H1 (cell line): Measurements from ENCODE around the gene CGGBP1. TPM values are rescaled to one million over a fixed set of nuclear protein-coding genes. Genes with fewer than 3 reads are reported as not detected.

Source experiments
- CTCF ChIA-PET: fragments of 300-600 bp; sonication (Branson Sonifier 250); formaldehyde crosslinking; loops from one replicate; lab custom pipeline; 2021; ENCODE audit not compliant: partially characterized antibody; lab: Charles Lee
- POLR2A ChIA-PET: fragments of 300-600 bp; sonication (Branson Sonifier 250); formaldehyde crosslinking; loops from one replicate; lab custom pipeline; 2021; ENCODE audit warnings: inconsistent platforms; ENCODE audit not compliant: partially characterized antibody; lab: Charles Lee
- DNase-seq, 2 experiments: peaks; one replicate each; pipeline versions ENCODE4 v3.0.0 to v3.0.0-alpha.2; 2010 to 2022; ENCODE audit warnings: low spot score in 2 of 2, low read depth in 1 of 2, mixed read lengths in 1 of 2
- FAIRE-seq: peaks from 2 replicates; lab custom pipeline; 2011; peaks lifted over from hg19 to GRCh38; lab: Jason Lieb, UNC
- H2AFZ ChIP-seq: 2 replicates; pipeline ENCODE4 v1.8.1; 2012; ENCODE audit warnings: low read length, inconsistent platforms
- H2AK5ac ChIP-seq: 2 replicates; pipeline ENCODE4 v1.6.1; 2013; ENCODE audit warnings: low read depth, low read length
- H2BK120ac ChIP-seq: replicated peaks from 2 replicates; pipeline ENCODE3; 2013; ENCODE audit warnings: low read depth, low read length, inconsistent platforms
- H2BK12ac ChIP-seq: 2 replicates; pipeline ENCODE4 v1.6.1; 2013; ENCODE audit warnings: low read depth, low read length
- H2BK15ac ChIP-seq: 2 replicates; pipeline ENCODE4 v1.6.1; 2013; ENCODE audit warnings: low read length
- H2BK20ac ChIP-seq: 2 replicates; pipeline ENCODE4 v1.6.1; 2013; ENCODE audit warnings: low read length
- H2BK5ac ChIP-seq: 2 replicates; pipeline ENCODE4 v1.6.1; 2013; ENCODE audit warnings: low read depth, low read length
- H3K14ac ChIP-seq: 2 replicates; pipeline ENCODE4 v1.6.1; 2013; ENCODE audit warnings: inconsistent platforms; ENCODE audit not compliant: insufficient read length
- H3K18ac ChIP-seq: 2 replicates; pipeline ENCODE4 v1.6.1; 2013; ENCODE audit warnings: low read length; ENCODE audit errors: extremely low read depth
- H3K23ac ChIP-seq: 2 replicates; pipeline ENCODE4 v1.6.1; 2013; ENCODE audit warnings: inconsistent platforms; ENCODE audit not compliant: insufficient read length
- H3K23me2 ChIP-seq: 2 replicates; pipeline ENCODE4 v1.6.1; 2013; ENCODE audit warnings: low read depth, low read length
- H3K27ac ChIP-seq: 2 replicates; pipeline ENCODE4 v1.6.1; 2011; ENCODE audit warnings: low read depth, low read length, inconsistent platforms
- H3K27me3 ChIP-seq, 4 experiments: replicated peaks in 1 of 4; 1 replicate in 1 of 4; 2 replicates in 3 of 4; pipeline versions ENCODE4 v1.6.1 to v1.8.1; 2011 to 2013; ENCODE audit warnings: low read length in 3 of 4, mild to moderate bottlenecking in 3 of 4, inconsistent platforms in 2 of 4, mixed read lengths in 2 of 4, moderate library complexity in 1 of 4; ENCODE audit not compliant: control insufficient read depth in 3 of 4, insufficient read depth in 3 of 4; ENCODE audit errors: extremely low read depth in 1 of 4
- H3K36me3 ChIP-seq, 4 experiments: 2 replicates each; pipeline versions ENCODE4 v1.6.1 to v1.8.1; 2011 to 2013; ENCODE audit warnings: mild to moderate bottlenecking in 4 of 4, low read length in 3 of 4, moderate library complexity in 2 of 4, control low read depth in 1 of 4, inconsistent platforms in 1 of 4; ENCODE audit not compliant: insufficient read depth in 4 of 4, control insufficient read depth in 2 of 4
- H3K4ac ChIP-seq: replicated peaks from 2 replicates; pipeline ENCODE3; 2013; ENCODE audit warnings: low read length, low read depth, mixed read lengths, inconsistent platforms; ENCODE audit not compliant: insufficient read length
- H3K4me1 ChIP-seq, 4 experiments: replicated peaks in 1 of 4; 1 replicate in 1 of 4; 2 replicates in 3 of 4; pipeline versions ENCODE4 v1.6.1 to v1.8.1; 2011 to 2013; ENCODE audit warnings: low read length in 3 of 4, inconsistent platforms in 2 of 4, mixed read lengths in 1 of 4; ENCODE audit not compliant: insufficient read depth in 4 of 4, control insufficient read depth in 3 of 4
- H3K4me2 ChIP-seq, 2 experiments: 2 replicates each; pipeline versions ENCODE4 v1.6.1 to v1.8.1; 2011 to 2013; ENCODE audit warnings: low read depth in 2 of 2, low read length in 2 of 2, control low read depth in 1 of 2, inconsistent platforms in 1 of 2, mild to moderate bottlenecking in 1 of 2; ENCODE audit not compliant: insufficient read depth in 1 of 2
- H3K4me3 ChIP-seq, 4 experiments: fragments of 200-600, 300-600 bp in 1 of 4; sonication (generic), shearing (Covaris generic), sonication (Bioruptor Twin) in 1 of 4; 2 replicates each; pipeline versions ENCODE4 v1.5.1 to v1.8.1; 2011 to 2016; ENCODE audit warnings: low read length in 4 of 4, low read depth in 3 of 4, control low read depth in 2 of 4, inconsistent platforms in 2 of 4, mild to moderate bottlenecking in 2 of 4, mixed read lengths in 1 of 4, moderate library complexity in 1 of 4; ENCODE audit not compliant: insufficient read depth in 2 of 4; ENCODE audit errors: extremely low read depth in 1 of 4
- H3K56ac ChIP-seq: replicated peaks from 2 replicates; pipeline ENCODE3; 2013; ENCODE audit warnings: low read depth, mild to moderate bottlenecking, mixed read lengths, low read length, inconsistent platforms; ENCODE audit not compliant: insufficient read length
- H3K79me1 ChIP-seq: 2 replicates; pipeline ENCODE4 v1.6.1; 2013; ENCODE audit warnings: low read depth, low read length, control low read depth
- H3K79me2 ChIP-seq, 2 experiments: 2 replicates each; pipeline versions ENCODE4 v1.6.1 to v1.8.1; 2012 to 2013; ENCODE audit warnings: low read length in 2 of 2, mild to moderate bottlenecking in 2 of 2, inconsistent platforms in 1 of 2; ENCODE audit not compliant: insufficient read depth in 2 of 2, control insufficient read depth in 1 of 2
- H3K9ac ChIP-seq, 4 experiments: replicated peaks in 1 of 4; 1 replicate in 1 of 4; 2 replicates in 3 of 4; pipeline versions ENCODE4 v1.6.1 to v1.8.1; 2011 to 2013; ENCODE audit warnings: low read depth in 3 of 4, low read length in 3 of 4, control low read depth in 2 of 4, mild to moderate bottlenecking in 2 of 4, moderate library complexity in 2 of 4, inconsistent platforms in 1 of 4; ENCODE audit errors: extremely low read depth in 1 of 4
- H3K9me3 ChIP-seq, 2 experiments: 2 replicates each; pipeline versions ENCODE4 v1.6.1 to v1.8.1; 2012 to 2013; ENCODE audit warnings: mild to moderate bottlenecking in 2 of 2, moderate library complexity in 2 of 2, control low read depth in 1 of 2, inconsistent platforms in 1 of 2, low read depth in 1 of 2, low read length in 1 of 2, mixed read lengths in 1 of 2; ENCODE audit not compliant: insufficient read depth in 2 of 2
- H4K20me1 ChIP-seq, 2 experiments: replicated peaks in 1 of 2; 2 replicates each; pipeline versions ENCODE3 to v1.8.1; 2011 to 2013; ENCODE audit warnings: inconsistent platforms in 2 of 2, low read length in 2 of 2, mild to moderate bottlenecking in 1 of 2; ENCODE audit not compliant: insufficient read depth in 2 of 2, control insufficient read depth in 1 of 2
- H4K5ac ChIP-seq: 2 replicates; pipeline ENCODE4 v1.6.1; 2013; ENCODE audit warnings: low read length, low read depth, mixed read lengths, inconsistent platforms; ENCODE audit not compliant: insufficient read length
- H4K8ac ChIP-seq: 2 replicates; pipeline ENCODE4 v1.8.0; 2013; ENCODE audit warnings: mild to moderate bottlenecking, moderate library complexity, low read length, inconsistent platforms; ENCODE audit not compliant: insufficient read depth; ENCODE audit errors: extremely low read depth
- H4K91ac ChIP-seq: replicated peaks from 2 replicates; pipeline ENCODE3; 2013; ENCODE audit warnings: low read length, mixed read lengths, inconsistent platforms; ENCODE audit not compliant: insufficient read length
- E2F6 ChIP-seq: IDR thresholded peaks from 2 replicates; pipeline ENCODE4 v1.6.1; 2012; ENCODE audit warnings: inconsistent platforms
- EZH2 ChIP-seq: fragments of 200-600 bp; sonication (generic); IDR thresholded peaks from 2 replicates; pipeline ENCODE4 v1.7.1; 2012; ENCODE audit warnings: low read depth, mild to moderate bottlenecking, moderate library complexity, low read length, inconsistent platforms; ENCODE audit not compliant: severe bottlenecking
- KDM4A ChIP-seq: IDR thresholded peaks from one replicate; pipeline ENCODE4 v1.7.1; 2012; ENCODE audit warnings: low read depth, mild to moderate bottlenecking, moderate library complexity, low read length, inconsistent platforms; ENCODE audit not compliant: severe bottlenecking
- PHF8 ChIP-seq: fragments of 200-600 bp; sonication (generic); conservative IDR thresholded peaks from 2 replicates; pipeline ENCODE4 v1.7.1; 2012; ENCODE audit warnings: low read depth, mild to moderate bottlenecking, inconsistent platforms, low read length, moderate library complexity
- SIX5 ChIP-seq: IDR thresholded peaks from 2 replicates; pipeline ENCODE4 v1.6.1; 2011; ENCODE audit warnings: mild to moderate bottlenecking, low read depth, low read length
- SP2 ChIP-seq: IDR thresholded peaks from 2 replicates; pipeline ENCODE4 v1.6.1; 2012; ENCODE audit warnings: mild to moderate bottlenecking, low read length, inconsistent platforms
- WGBS, 2 experiments: shearing (Covaris generic) in 1 of 2; methylation state at CpG; one replicate each; pipeline versions ENCODE4 v1.1.6 to v1.1.7; 2013 to 2015; ENCODE audit warnings: low lambda C conversion rate in 2 of 2, mixed read lengths in 2 of 2, inconsistent platforms in 1 of 2, low coverage in 1 of 2, missing lambda C conversion rate in 1 of 2; ENCODE audit not compliant: insufficient replicate concordance in 2 of 2, insufficient coverage in 1 of 2, insufficient read length in 1 of 2; ENCODE audit errors: extremely low coverage in 1 of 2, missing lambda C conversion rate in 1 of 2; 5-methylcytosine and 5-hydroxymethylcytosine counted together
- polyA plus RNA-seq, 7 experiments: library from polyadenylated mRNA; depleted of rRNA in 3 of 7; stranded (reverse) in 5 of 7; unstranded in 2 of 7; fragments of >200 nt in 5 of 7; fragments of 200-250 nt in 2 of 7; gene quantifications; 1 replicate in 5 of 7; 2 replicates in 1 of 7; 4 replicates in 1 of 7; pipeline versions ENCODE4 v1.2.1 to v1.2.3, GENCODE V29; 2011 to 2013; ENCODE audit warnings: missing spikeins in 2 of 7, mixed read lengths in 2 of 7
- total RNA-seq: library from RNA; stranded (reverse); fragmentation: NEBNext Ultra II Directional; extraction: Animal tissue kit (Norgen Biotek cat#: 25700); gene quantifications from 2 replicates; pipeline ENCODE4 v1.2.1, GENCODE V29; 2021

CGGBP1 gene
- total and polyA plus RNA-seq, 2 of the 8 experiments (the other 6 are each of a cell fraction or from before 2014, with no cell fraction given): 22.9 to 61.4 TPM

GRCh38 chr3:88002448-88002847 lies 56.4 kb downstream of the CGGBP1 start:
- H3K23ac ChIP-seq: no peak overlapping the region

More at GRCh38 chr3:88002448-88002847, 56.4 kb downstream of the CGGBP1 start:
- DNase-seq (no peak), FAIRE-seq (no peak)
- Histone ChIP-seq H3K79me2 (no peaks in the 10 kb centered on the region), H2BK120ac (no peak overlapping the region), H2AFZ (no peak overlapping the region), H4K5ac (no peak overlapping the region), H3K4me2 (no peak overlapping the region), H3K27ac (no peak overlapping the region), H2BK5ac (no peak overlapping the region), H4K20me1 (no peaks in the 10 kb centered on the region), H3K27me3 (no peaks in the 10 kb centered on the region), H2BK15ac (no peak overlapping the region), H2BK20ac (no peak overlapping the region), H4K91ac (no peak overlapping the region), H4K8ac (no peak overlapping the region), H3K56ac (no peak overlapping the region), H3K23me2 (no peaks in the 10 kb centered on the region), H3K4me1 (no peaks in the 10 kb centered on the region; a peak in 1 of 7 replicates), H2AK5ac (no peak overlapping the region), H3K18ac (no peak overlapping the region), H3K4ac (no peak overlapping the region), H3K4me3 (no peak overlapping the region), H3K79me1 (no peaks in the 10 kb centered on the region), H2BK12ac (no peak overlapping the region), H3K9ac (no peak overlapping the region), H3K14ac (no peak overlapping the region), H3K36me3 (no peaks in the 10 kb centered on the region), H3K9me3 (no peaks in the 10 kb centered on the region)
- TF ChIP-seq E2F6 (no peak), SP2 (no peak), KDM4A (no peak), SIX5 (no peak), PHF8 (no peak), EZH2 (no peak)
- 93% methylated on average over 3 of the region's 3 CpGs; no CpG with 5 or more reads in 1 of the 2 experiments for WGBS, 2 experiments
- CTCF ChIA-PET: interaction anchor here (0.7 to 2.1 kb wide), 14 partner anchors 7 to 741 kb away, joined by 3 to 7 read pairs (median 4); partner anchors contain the start of gene HTR1F
- POLR2A ChIA-PET: no interaction called here
